ENCODE measurements around the gene NEURL3. TPM values are rescaled to one million over a fixed set of nuclear protein-coding genes. Genes with fewer than 3 reads are reported as not detected.

Gene NEURL3
- total and polyA plus RNA-seq, 2 experiments from 2014 or later: 1.8 to 8.1 TPM

DNA sequence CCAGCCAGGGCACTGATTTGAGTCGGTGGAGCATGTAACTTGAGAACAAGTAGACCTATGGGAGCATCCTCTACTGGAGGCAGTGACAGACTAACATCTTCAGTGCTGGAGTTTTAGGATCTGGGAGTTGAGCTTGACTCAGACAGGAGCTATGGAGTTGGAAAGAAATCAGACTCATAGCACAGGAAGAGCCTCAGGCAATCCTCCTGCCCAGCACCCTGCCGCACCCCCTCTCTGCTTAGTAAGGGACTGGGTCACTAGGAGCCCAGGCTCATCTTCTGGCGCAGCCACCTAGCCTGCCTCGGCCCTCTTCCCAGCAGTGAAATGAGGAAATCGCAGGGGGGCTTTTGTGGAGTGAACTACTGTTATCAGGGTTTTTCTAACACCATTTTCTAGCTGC, 35.0 kb upstream of the NEURL3 start:
- Histone ChIP-seq H3K9me3 (ENCODE audit: low read depth) (no peaks in the 10 kb centered on the region), H3K36me3 (replicated peaks; ENCODE audit: insufficient read depth, low read depth) (no peaks in the 10 kb centered on the region), H3K4me3 (no peak overlapping the region), H3K79me2 (peaks cover 13% of the 10 kb centered on the region), H4K20me1 (ENCODE audit: insufficient read depth, poor library complexity, severe bottlenecking) (peaks cover 18% of the 10 kb centered on the region), H3K27me3 (peaks cover 22% of the 10 kb centered on the region), H3K27ac (no peak overlapping the region), H2AFZ (no peak overlapping the region), H3K4me2 (no peak overlapping the region), H3K4me1 (ENCODE audit: insufficient read depth) (peaks cover 14% of the 10 kb centered on the region), H3K9me2 (replicated peaks; ENCODE audit: insufficient read depth) (no peaks in the 10 kb centered on the region)
- WGBS (ENCODE audit: low lambda C conversion rate, missing lambda C conversion rate): 71% methylated on average over 5 of the region's 5 CpGs
- TF ChIP-seq EZH2 (IDR thresholded peaks at IDR 0.05; ENCODE audit: borderline replicate concordance): no peak
- no peak for TF ChIP-seq EZH2phosphoT487 (IDR thresholded peaks at IDR 0.05; ENCODE audit: low read depth, severe bottlenecking, unreplicated experiment)
- TF ChIP-seq, protein P1, sequence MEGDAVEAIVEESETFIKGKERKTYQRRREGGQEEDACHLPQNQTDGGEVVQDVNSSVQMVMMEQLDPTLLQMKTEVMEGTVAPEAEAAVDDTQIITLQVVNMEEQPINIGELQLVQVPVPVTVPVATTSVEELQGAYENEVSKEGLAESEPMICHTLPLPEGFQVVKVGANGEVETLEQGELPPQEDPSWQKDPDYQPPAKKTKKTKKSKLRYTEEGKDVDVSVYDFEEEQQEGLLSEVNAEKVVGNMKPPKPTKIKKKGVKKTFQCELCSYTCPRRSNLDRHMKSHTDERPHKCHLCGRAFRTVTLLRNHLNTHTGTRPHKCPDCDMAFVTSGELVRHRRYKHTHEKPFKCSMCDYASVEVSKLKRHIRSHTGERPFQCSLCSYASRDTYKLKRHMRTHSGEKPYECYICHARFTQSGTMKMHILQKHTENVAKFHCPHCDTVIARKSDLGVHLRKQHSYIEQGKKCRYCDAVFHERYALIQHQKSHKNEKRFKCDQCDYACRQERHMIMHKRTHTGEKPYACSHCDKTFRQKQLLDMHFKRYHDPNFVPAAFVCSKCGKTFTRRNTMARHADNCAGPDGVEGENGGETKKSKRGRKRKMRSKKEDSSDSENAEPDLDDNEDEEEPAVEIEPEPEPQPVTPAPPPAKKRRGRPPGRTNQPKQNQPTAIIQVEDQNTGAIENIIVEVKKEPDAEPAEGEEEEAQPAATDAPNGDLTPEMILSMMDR (IDR thresholded peaks at IDR 0.05; ENCODE audit: poor library complexity): no peak
- no peak for DNase-seq (ENCODE audit: low spot score)

DNA sequence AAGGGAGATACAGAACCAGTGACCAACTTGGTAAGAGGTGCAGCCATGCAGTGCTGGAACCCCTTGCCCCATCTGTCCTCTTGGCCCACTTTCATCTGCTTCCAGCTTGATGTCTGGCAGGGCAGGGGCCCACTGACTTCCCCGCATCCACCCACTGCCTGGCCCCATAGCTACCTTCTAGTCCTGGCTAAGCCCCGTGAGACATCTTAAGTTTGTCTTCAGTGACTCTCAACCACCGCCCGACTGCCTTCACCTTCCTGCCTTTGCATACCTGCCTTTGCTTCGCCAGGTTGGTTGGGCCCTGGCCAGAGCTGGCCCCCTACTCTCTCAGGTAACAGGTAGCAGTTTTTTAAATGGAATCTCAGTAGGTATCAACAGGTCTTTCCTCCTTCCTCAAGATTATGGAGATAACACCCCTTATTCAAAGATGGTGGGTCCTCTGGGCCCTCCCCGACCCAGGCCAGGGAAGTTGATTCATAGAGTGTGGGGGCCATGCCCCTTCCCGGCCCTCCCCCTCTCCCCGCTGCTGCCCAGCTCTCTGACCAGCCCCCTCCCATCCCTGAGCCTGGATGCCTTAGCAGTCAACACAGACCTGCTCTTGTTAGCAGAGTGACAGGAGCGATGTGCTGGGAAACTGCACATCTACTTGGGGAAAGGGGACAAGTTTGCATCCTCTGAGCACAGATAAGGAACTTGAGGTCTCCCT, 34.2 kb upstream of the NEURL3 start:
- 73% methylated on average over 9 of the region's 9 CpGs for WGBS (ENCODE audit: low lambda C conversion rate, missing lambda C conversion rate)
- Histone ChIP-seq H3K9me2 (replicated peaks; ENCODE audit: insufficient read depth) (no peaks in the 10 kb centered on the region), H4K20me1 (ENCODE audit: insufficient read depth, poor library complexity, severe bottlenecking) (peaks cover 18% of the 10 kb centered on the region), H3K4me1 (ENCODE audit: insufficient read depth) (peaks cover 14% of the 10 kb centered on the region), H3K4me2 (no peak overlapping the region), H3K27ac (no peak overlapping the region), H3K27me3 (peaks cover 22% of the 10 kb centered on the region), H3K9me3 (ENCODE audit: low read depth) (no peaks in the 10 kb centered on the region), H3K36me3 (replicated peaks; ENCODE audit: insufficient read depth, low read depth) (no peaks in the 10 kb centered on the region), H3K4me3 (no peak overlapping the region), H3K79me2 (peaks cover 13% of the 10 kb centered on the region), H2AFZ (no peak overlapping the region)
- DNase-seq (ENCODE audit: low spot score): no peak
- TF ChIP-seq, protein P1 (IDR thresholded peaks at IDR 0.05; ENCODE audit: poor library complexity): no peak
- TF ChIP-seq EZH2 (IDR thresholded peaks at IDR 0.05; ENCODE audit: borderline replicate concordance): no peak

DNA sequence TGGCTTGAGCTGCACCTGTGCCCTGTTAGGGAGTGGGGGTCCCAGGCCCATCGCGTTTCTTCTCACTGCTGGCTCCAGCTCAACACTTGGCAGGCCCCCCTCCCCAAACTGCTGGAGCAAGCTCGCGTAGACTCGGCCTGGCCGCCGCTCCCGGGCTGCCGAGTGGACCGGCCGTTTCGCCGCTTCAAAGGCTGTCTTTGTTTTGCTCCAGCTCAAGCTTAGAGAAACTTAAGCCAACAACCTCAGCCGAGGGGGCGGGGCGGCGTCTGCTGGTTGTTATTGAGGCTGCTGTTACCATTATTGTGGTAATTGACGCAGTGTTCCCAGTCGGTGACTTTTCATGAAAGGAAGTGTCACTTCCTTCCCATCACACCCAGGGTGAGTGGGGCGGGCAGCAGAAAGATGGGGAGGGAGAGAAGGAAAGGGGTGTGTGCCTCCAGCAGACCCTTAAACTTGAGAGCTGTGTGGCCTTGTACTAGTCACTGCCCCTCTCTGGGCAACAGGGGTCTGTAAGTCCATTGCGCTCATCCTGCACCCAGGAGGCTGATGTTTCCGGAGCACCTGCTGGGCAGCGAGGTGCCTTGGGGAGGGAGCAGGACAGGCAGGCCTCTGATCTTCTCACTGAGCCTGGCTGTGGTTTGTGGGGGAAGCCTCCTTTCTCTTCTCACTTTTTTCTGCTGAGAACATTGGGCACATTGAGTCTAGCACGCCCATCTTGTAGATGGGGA, 33.5 kb upstream of the NEURL3 start:
- Histone ChIP-seq H3K9me2 (replicated peaks; ENCODE audit: insufficient read depth) (no peaks in the 10 kb centered on the region), H4K20me1 (ENCODE audit: insufficient read depth, poor library complexity, severe bottlenecking) (peaks cover 18% of the 10 kb centered on the region), H3K4me2 (peak overlapping the region; percentile 98), H3K36me3 (replicated peaks; ENCODE audit: insufficient read depth, low read depth) (no peaks in the 10 kb centered on the region), H3K9me3 (ENCODE audit: low read depth) (no peaks in the 10 kb centered on the region), H3K27me3 (peaks cover 22% of the 10 kb centered on the region), H3K4me3 (no peak overlapping the region), H3K4me1 (ENCODE audit: insufficient read depth) (peaks cover 16% of the 10 kb centered on the region), H3K79me2 (peaks cover 13% of the 10 kb centered on the region), H2AFZ (no peak overlapping the region), H3K27ac (no peak overlapping the region)
- no peak for TF ChIP-seq EZH2 (IDR thresholded peaks at IDR 0.05; ENCODE audit: borderline replicate concordance)
- TF ChIP-seq EZH2phosphoT487 (IDR thresholded peaks at IDR 0.05; ENCODE audit: low read depth, severe bottlenecking, unreplicated experiment): no peak
- TF ChIP-seq, protein P1 (IDR thresholded peaks at IDR 0.05; ENCODE audit: poor library complexity): no peak
- DNase-seq (ENCODE audit: low spot score): peak; percentile 63
- WGBS (ENCODE audit: low lambda C conversion rate, missing lambda C conversion rate): 26% methylated on average over 24 of the region's 24 CpGs
